Activated T-cell treated with anti-CD3 and anti-CD28 coated beads for 24 hours (primary cell): Measurements from ENCODE around the gene SMC5.
"Not testable (repeated sequence)": the region's sequence is repeated elsewhere in the genome, so short reads cannot be mapped to it uniquely, and the experiment has no call there.

Source experiments
- DNase-seq: peaks from one replicate; pipeline ENCODE4 v3.0.0-alpha.2; 2020; ENCODE audit warnings: low read depth

The SMC5 gene

GRCh38 chr9:70367305-70367930 lies 108.6 kb downstream of the SMC5 start:
- no peak for DNase-seq

GRCh38 chr9:70374962-70375618 lies 116.3 kb downstream of the SMC5 start:
- no peak for DNase-seq

DNA sequence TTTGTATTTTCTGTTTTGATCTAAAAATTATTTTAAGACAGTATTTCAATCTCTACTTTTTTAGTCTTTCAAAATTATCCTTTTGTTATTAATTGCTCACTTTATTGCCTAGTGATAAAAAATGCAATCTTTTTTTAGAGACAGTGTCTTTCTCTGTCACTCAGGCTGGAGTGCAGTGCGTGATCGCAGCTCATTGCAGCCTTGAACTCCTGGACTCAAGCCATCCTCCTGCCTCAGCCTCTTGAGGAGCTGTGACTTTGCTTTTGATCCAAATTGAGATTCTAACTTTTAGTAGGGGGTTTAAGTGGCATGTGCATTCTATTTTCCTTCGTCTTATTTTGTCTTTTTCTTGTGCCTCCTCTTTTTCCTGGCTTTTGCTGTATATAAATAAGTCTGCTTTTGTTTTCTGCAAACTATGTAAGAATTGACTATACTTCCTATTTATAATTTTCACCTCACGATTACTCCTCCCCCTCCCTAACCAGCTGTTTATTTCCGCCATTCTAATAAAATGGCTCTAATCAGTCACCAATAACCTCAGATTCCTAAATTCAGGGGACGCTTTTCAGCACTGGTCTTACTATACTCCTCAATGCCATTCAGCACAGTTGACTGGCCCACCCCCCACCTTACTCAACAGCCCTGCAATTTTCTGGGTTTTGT lies 123.4 kb downstream of the SMC5 start:
- no peak for DNase-seq

GRCh38 chr9:70382709-70383605 lies 124.2 kb downstream of the SMC5 start:
- DNase-seq: no peak

- DNase-seq: no peak
Measured at GRCh38 chr9:70385426-70385825, 126.6 kb downstream of the SMC5 start.

- no peak for DNase-seq
Measured at GRCh38 chr9:70387663-70388062, 128.9 kb downstream of the SMC5 start.

GRCh38 chr9:70389188-70389587 lies 130.4 kb downstream of the SMC5 start:
- DNase-seq: no peak

DNA sequence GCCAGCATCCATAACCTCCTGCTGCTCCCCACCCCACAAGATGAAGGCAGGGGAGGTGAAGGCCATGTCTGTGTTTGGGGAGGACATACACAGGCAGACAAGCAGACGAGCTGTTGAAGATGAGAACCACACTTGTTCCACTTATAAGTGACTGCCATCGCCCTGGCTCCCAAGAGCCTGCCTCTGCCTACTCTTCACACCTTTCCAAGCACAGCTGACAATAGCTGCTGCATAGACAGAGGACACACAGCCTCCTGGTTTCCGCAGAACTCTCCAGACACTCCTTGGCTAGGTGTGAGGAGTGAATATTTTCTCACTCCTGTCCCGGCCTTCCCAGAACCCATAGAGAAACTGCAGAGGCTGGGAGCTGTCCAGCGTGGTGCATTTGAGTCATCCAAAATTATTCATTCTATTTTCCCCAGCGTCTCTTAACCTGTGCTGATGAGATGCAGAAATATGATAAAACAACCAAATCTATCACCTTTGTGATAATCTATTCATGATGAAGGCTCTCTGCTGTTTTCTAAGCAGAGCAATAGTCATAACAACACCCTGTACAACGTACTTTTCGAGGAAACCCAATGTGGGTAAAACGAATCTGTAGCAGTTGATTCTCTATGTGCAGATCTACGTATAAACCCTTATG lies 131.0 kb downstream of the SMC5 start:
- no peak for DNase-seq

- no peak for DNase-seq
Measured at GRCh38 chr9:70390933-70391341, 132.2 kb downstream of the SMC5 start.

- no peak for DNase-seq
Measured at GRCh38 chr9:70392189-70392588, 133.4 kb downstream of the SMC5 start.

DNA sequence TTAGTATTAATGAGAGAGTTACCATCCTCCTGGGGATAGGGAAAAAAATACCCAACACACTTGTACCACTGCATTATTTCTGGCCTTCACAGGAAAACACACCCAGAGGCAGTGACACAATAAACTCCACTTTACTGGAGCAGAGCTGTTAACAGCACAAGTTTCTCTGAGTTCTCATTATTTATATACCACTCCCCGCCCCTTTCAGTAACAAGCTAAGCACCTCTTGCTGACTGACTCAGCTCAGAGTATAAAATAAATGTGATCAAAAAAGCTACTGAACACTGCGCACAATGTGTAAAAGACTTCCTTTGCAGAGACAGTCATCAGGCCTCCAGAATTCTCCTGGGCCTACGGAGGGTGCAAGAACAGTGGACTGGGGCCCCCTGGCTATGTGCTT lies 134.1 kb downstream of the SMC5 start:
- DNase-seq: no peak

DNA sequence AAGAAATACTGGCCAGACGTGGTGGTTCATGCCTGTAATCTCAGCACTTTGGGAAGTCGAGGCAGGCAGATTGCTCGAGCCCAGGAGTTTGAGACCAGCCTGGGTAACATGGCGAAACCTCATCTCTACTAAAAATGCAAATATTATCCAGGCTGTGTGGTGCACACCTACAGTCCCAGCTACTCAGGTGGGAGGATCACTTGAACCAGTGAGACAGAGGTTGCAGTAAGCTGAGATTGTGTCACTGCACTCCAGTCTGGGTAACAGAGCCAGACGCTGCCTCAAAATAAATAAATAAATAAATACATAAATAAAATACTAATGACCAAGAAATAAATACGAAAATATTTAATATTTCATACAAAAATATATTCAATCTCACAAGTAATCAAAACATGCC lies 136.9 kb downstream of the SMC5 start:
- no peak for DNase-seq

DNA sequence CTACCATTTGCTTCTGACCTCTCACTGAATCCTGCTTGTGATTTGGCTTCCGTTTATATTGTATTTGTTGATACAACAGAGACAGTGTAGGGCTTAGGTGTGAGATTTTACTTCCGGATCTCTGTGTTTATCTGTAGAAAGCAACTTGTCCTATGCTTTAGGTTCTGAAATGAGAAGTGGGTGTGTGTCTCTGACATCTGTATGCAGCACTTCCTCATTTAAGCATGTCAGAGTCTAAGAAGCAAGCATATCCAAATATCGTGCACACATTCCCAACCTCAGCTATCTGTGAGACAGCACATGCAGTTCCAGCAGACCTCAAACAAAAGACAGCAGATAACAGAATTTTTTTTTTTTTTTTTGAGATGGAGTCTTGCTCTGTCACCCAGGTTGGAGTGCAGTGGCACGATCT lies 139.4 kb downstream of the SMC5 start:
- DNase-seq: no peak

GRCh38 chr9:70399141-70399540 lies 140.4 kb downstream of the SMC5 start:
- DNase-seq: no peak

DNA sequence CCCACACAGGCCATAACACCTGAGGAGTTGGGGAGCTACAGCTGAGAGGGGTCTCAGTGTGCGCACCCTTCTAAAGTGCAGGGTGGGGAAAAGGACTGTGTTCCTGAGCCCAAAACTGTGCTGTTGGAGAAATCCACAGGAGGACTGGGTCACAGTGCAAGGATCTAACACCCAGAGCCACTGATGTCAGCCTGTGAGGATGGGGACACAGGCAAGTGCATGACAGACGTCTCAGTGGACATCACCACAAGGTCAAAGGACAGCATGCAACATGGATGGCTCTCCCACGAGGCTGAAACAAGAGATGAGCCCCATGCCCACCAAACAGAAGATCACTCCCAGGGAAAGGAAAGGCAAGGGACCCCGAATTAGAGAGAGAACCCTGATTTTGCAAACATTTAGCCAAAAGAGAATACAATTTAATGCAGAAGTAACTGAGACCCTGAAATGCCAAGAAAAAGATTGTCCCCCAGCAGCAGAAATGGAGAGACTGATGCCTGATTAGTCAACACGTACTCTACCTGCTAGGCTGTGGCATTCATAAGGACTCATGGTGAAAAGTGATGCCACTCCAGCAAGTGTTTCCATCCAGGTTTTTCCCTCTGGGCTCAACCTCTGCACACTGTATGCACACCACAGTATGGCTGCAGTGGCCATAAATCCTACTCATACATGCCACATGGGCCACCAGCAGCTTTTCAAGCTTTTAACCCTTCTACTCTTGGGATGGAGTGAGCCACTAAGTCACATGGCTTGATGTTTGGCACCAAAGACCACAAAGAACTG lies 141.5 kb downstream of the SMC5 start:
- DNase-seq: no peak

DNA sequence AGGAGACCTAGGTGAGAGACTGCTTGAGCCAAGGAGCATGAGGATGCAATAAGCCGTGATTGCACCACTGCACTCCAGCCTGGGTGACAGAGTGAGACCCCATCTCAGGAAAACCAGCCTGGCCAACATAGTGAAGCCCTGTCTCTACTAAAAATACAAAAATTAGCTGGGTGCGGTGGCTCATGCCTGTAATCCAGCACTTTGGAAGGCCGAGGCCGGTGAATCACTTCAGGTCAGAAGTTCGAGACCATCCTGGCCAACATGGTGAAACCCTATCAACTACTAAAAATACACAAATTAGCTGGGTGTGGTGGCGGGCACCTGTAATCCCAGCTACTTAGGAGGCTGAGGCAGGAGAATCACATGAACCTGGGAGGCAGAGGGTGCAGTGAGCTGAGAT lies 142.5 kb downstream of the SMC5 start:
- not testable (repeated sequence) for DNase-seq

DNA sequence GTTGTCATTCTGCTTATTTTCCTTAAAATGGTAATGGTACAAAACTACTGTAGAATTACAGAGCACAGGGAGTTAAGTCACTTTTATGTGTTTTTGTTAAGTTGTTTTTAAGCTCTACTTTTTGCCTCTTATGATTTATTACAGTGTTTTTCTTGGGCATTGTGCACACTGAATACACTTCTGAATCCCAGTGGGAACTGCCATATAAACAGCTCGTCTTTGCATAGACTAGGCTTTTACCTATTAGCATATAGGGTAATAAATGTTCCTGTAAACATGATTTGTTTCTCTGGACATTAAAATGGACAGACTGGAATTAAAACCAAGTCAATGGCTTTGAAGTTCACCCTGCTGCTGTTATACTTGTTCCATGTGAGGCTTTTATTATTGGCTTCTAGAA lies 143.4 kb downstream of the SMC5 start:
- DNase-seq: no peak

- DNase-seq: no peak
Measured at GRCh38 chr9:70403166-70403565, 144.4 kb downstream of the SMC5 start.

DNA sequence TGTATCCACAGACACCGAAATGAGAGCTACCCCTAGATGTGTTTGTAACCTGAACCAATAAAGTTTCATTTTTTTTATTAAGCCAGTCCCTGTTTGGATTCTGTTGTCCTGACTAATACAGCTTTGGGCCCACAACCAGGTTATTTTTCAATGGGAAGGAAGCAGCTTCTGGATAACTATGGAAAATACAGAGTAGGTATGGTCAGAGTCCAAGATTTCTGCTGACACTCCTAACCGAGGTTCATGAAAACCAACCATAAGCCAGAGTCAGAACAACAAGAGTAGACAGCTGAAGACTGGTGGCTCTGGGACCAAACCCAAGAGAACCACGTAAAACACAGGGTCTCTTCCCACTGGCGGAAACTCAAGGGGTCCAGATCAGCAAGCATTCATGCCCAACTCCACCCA lies 144.8 kb downstream of the SMC5 start:
- no peak for DNase-seq

- no peak for DNase-seq
Measured at GRCh38 chr9:70404261-70404660, 145.5 kb downstream of the SMC5 start.
